Stomach (tissue), 4 donors: Measurements from ENCODE around the gene CARD16.

Source experiments
- EP300 ChIP-seq: sonication (generic); formaldehyde crosslinking; IDR thresholded peaks from one replicate; pipeline ENCODE4 v1.6.1; 2017; ENCODE audit warnings: antibody characterized with exemption
- POLR2A ChIP-seq, 4 donors: fragments of 450-650 bp; IDR thresholded peaks; one replicate each; pipeline ENCODE4 v1.6.1; 2016; ENCODE audit warnings: antibody characterized with exemption in 4 of 4, control low read depth in 2 of 4, mild to moderate bottlenecking in 1 of 4, moderate library complexity in 1 of 4
- POLR2AphosphoS5 ChIP-seq, 3 donors: sonication (generic); formaldehyde crosslinking; IDR thresholded peaks; one replicate each; pipeline ENCODE4 v1.6.1; 2016; ENCODE audit warnings: antibody characterized with exemption in 3 of 3
- TF ChIP-seq, protein P1 (sequence below), 7 experiments: fragments of 450-650 bp in 4 of 7; fragments of 200-600 bp in 3 of 7; sonication (generic) in 3 of 7; IDR thresholded peaks; one replicate each; pipeline ENCODE4 v1.5.1; 2016 to 2019; ENCODE audit warnings: antibody characterized with exemption in 7 of 7, control low read depth in 2 of 7, mild to moderate bottlenecking in 1 of 7

DNA sequence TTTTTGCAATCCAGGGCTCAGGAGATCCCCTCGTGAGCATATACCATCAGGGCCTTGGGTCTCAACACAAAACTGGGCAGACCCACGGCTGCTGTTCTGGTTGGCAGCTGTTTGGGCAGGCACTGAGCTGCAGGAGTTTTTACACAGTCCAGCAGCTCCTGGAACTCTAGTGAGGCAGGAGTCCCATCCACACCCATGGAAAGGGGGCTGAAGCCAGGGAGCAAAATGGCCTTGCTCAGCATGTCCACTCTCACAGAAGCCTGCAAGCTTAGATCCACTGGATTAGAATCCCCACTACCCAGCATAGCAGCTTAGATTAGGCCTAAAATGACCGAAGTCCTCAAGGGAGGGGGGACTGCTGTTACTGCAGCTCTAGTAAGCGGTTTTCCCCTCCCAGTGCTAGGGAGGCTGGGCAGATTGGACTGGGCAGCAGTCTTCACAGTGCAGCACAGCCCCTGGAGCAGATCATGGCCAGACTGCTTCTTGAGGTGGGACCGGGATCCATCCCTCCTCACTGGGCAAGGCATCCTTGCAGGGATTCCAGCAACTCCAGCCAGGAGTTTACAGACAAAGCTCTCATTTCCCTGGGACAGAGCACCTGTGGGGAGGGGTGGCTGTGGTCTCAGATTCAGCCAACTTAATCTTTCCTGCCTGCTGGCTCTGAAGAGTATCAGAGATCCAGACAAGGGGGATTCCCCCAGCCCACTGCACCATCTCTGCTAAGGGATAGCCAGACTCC, 36.4 kb upstream of the CARD16 start:
- TF ChIP-seq, protein P1, sequence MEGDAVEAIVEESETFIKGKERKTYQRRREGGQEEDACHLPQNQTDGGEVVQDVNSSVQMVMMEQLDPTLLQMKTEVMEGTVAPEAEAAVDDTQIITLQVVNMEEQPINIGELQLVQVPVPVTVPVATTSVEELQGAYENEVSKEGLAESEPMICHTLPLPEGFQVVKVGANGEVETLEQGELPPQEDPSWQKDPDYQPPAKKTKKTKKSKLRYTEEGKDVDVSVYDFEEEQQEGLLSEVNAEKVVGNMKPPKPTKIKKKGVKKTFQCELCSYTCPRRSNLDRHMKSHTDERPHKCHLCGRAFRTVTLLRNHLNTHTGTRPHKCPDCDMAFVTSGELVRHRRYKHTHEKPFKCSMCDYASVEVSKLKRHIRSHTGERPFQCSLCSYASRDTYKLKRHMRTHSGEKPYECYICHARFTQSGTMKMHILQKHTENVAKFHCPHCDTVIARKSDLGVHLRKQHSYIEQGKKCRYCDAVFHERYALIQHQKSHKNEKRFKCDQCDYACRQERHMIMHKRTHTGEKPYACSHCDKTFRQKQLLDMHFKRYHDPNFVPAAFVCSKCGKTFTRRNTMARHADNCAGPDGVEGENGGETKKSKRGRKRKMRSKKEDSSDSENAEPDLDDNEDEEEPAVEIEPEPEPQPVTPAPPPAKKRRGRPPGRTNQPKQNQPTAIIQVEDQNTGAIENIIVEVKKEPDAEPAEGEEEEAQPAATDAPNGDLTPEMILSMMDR (IDR thresholded peaks at IDR 0.05): no peak
- TF ChIP-seq EP300: no peak
- no peak for TF ChIP-seq POLR2A (IDR thresholded peaks at IDR 0.05)
- no peak for TF ChIP-seq POLR2AphosphoS5 (IDR thresholded peaks at IDR 0.05)
